Retinal pigment epithelial cell (primary cell): ENCODE data around the gene SNURF.

Source experiments
- DNase-seq: peaks from one replicate; pipeline ENCODE4 v3.0.0-alpha.2; 2010; ENCODE audit warnings: low read depth
- H3K4me3 ChIP-seq: 2 replicates; pipeline ENCODE4 v1.5.1; 2011; ENCODE audit warnings: mild to moderate bottlenecking, low read length, control low read depth, moderate library complexity
- CTCF ChIP-seq: conservative IDR thresholded peaks from 2 replicates; pipeline ENCODE4 v1.5.1; 2011; ENCODE audit warnings: low read depth, low read length, control low read depth, inconsistent platforms

Gene SNURF

GRCh38 chr15:24976932-24977331, 22.1 kb downstream of the SNURF start:
- DNase-seq, result no peak
- H3K4me3 ChIP-seq, result no peak overlapping the region
- no peak for TF ChIP-seq CTCF

GRCh38 chr15:24977686-24978085, 22.9 kb downstream of the SNURF start:
- no peak overlapping the region for H3K4me3 ChIP-seq
- no peak for DNase-seq
- TF ChIP-seq CTCF, result no peak

GRCh38 chr15:24985224-24985623, 30.4 kb downstream of the SNURF start:
- DNase-seq, result no peak
- no peak for TF ChIP-seq CTCF
- H3K4me3 ChIP-seq, result no peak overlapping the region

- no peak for DNase-seq
- no peak for TF ChIP-seq CTCF
- no peak overlapping the region for H3K4me3 ChIP-seq
Measured at GRCh38 chr15:24986653-24987052, 31.9 kb downstream of the SNURF start.
